Lower leg skin (tissue), 3 donors: ENCODE data around the gene CERK.

Source experiments
- POLR2A ChIP-seq, 2 donors: fragments of 450-650 bp; IDR thresholded peaks; one replicate each; pipeline ENCODE4 v1.6.1; 2016 to 2017; ENCODE audit warnings: antibody characterized with exemption in 2 of 2, mild to moderate bottlenecking in 1 of 2, moderate library complexity in 1 of 2
- TF ChIP-seq, protein P1 (sequence below), 3 donors: fragments of 450-650 bp; IDR thresholded peaks; one replicate each; pipeline ENCODE4 v1.5.1; 2016; ENCODE audit warnings: antibody characterized with exemption in 3 of 3, mild to moderate bottlenecking in 3 of 3, moderate library complexity in 2 of 3

- TF ChIP-seq, protein P1, sequence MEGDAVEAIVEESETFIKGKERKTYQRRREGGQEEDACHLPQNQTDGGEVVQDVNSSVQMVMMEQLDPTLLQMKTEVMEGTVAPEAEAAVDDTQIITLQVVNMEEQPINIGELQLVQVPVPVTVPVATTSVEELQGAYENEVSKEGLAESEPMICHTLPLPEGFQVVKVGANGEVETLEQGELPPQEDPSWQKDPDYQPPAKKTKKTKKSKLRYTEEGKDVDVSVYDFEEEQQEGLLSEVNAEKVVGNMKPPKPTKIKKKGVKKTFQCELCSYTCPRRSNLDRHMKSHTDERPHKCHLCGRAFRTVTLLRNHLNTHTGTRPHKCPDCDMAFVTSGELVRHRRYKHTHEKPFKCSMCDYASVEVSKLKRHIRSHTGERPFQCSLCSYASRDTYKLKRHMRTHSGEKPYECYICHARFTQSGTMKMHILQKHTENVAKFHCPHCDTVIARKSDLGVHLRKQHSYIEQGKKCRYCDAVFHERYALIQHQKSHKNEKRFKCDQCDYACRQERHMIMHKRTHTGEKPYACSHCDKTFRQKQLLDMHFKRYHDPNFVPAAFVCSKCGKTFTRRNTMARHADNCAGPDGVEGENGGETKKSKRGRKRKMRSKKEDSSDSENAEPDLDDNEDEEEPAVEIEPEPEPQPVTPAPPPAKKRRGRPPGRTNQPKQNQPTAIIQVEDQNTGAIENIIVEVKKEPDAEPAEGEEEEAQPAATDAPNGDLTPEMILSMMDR (IDR thresholded peaks at IDR 0.05), result no peak
- no peak for TF ChIP-seq POLR2A (IDR thresholded peaks at IDR 0.05)
These were observed 26.9 kb upstream of the CERK start for GRCh38 chr22:46764779-46765485.
